ENCODE data around the gene SMLR1. TPM values are rescaled to one million over a fixed set of nuclear protein-coding genes. Genes with fewer than 3 reads are reported as not detected.

The SMLR1 gene
- total RNA-seq (not detected), polyA plus RNA-seq (1 to 10 TPM in 1 of 2 donors, not detected in 1; 3.4 TPM)
- long read RNA-seq, donor 1 = 0 reads
- long read RNA-seq, donor 2 = 0 reads

GRCh38 chr6:130827247-130828149 is at the start of gene SMLR1:
Gene SMLR1 (plus strand): TSS chr6:130827406. CDS start chr6:130827414, 8 bp downstream.
- ATAC-seq (ENCODE audit: low FRiP score) (no peak), DNase-seq (no peak)
- Histone ChIP-seq H3K4me1 (ENCODE audit: control insufficient read depth in 1 of 2, insufficient read depth in 2 of 2, low read length in 2 of 2) (no peaks in the 10 kb centered on the region), H3K9me3 (ENCODE audit: control insufficient read depth, low read length) (no peaks in the 10 kb centered on the region), H3K4me3 (ENCODE audit: low read length in 2 of 2) (no peak within 1 kb of the TSS), H3K27ac (ENCODE audit: low read depth in 1 of 2, low read length in 2 of 2) (no peak within 1 kb of the TSS), H3K27me3 (ENCODE audit: control insufficient read depth in 1 of 2, insufficient read depth in 2 of 2, low read length in 1 of 2) (no peaks in the 10 kb centered on the region), H3K36me3 (ENCODE audit: control insufficient read depth in 1 of 2, insufficient read depth in 2 of 2, low read length in 1 of 2) (no peaks in the 10 kb centered on the region)
- WGBS, 2 donors = 73 to 78% methylated on average over 11 of the region's 11 CpGs
- intact Hi-C loops (cut with DNase I) = no loop called here

DNA sequence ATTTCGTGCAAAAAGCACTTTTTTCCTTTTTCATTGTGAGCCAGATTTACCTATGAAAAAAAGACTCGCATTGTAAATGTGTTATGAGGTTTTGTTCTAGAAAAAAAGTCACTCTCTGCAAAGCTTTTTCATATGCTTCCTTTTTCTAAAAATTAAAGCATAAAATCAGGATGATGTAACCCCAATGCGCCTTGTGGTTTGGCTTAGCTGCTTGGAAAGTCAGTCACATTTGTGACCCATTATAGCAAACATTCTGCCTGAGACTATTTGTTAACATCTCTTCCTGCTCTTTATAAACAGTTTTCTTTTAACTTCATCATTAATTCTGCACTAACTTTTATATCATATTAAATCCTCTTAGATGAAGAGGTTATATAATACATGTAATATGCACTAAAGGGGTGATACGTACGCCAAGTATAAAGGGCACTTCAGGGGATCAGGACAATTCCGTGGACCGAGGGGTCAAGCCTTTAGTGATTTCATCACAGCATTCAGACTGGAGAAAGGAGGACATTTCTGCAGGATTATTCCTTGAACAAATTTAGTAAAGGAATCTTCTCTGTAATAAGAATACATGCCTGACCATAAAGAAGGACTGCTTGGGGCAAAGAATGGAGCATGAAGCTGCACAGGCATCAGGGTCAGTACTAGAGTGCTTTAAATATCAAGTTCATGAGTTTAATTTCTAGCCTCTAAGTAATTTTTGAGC is 48.1 kb upstream of the SMLR1 start:
- H3K36me3 ChIP-seq (ENCODE audit: control insufficient read depth in 1 of 2, insufficient read depth in 2 of 2, low read length in 1 of 2) = no peaks in the 10 kb centered on the region
- no peak overlapping the region for H3K4me3 ChIP-seq (ENCODE audit: low read length in 2 of 2)
- no peak for DNase-seq
- H3K4me1 ChIP-seq (ENCODE audit: control insufficient read depth in 1 of 2, insufficient read depth in 2 of 2, low read length in 2 of 2) = no peaks in the 10 kb centered on the region
- no peaks in the 10 kb centered on the region for H3K9me3 ChIP-seq (ENCODE audit: control insufficient read depth, low read length)
- intact Hi-C loops (cut with DNase I) = no loop called here
- H3K27me3 ChIP-seq (ENCODE audit: control insufficient read depth in 1 of 2, insufficient read depth in 2 of 2, low read length in 1 of 2) = peaks cover 0 to 2% of the 10 kb centered on the region in 2 donors
- ATAC-seq (ENCODE audit: low FRiP score) = peak; percentile 19
- WGBS, 2 donors = 77 to 86% methylated on average over 7 of the region's 7 CpGs
- H3K27ac ChIP-seq (ENCODE audit: low read depth in 1 of 2, low read length in 2 of 2) = no peak overlapping the region

GRCh38 chr6:130779658-130780033 is 47.6 kb upstream of the SMLR1 start:
- H3K27me3 ChIP-seq (ENCODE audit: control insufficient read depth in 1 of 2, insufficient read depth in 2 of 2, low read length in 1 of 2) = peaks cover 0 to 2% of the 10 kb centered on the region in 2 donors
- no peak overlapping the region for H3K27ac ChIP-seq (ENCODE audit: low read depth in 1 of 2, low read length in 2 of 2)
- 30 to 36% methylated on average over 4 of the region's 4 CpGs for WGBS, 2 donors
- no peaks in the 10 kb centered on the region for H3K4me1 ChIP-seq (ENCODE audit: control insufficient read depth in 1 of 2, insufficient read depth in 2 of 2, low read length in 2 of 2)
- ATAC-seq (ENCODE audit: low FRiP score) (no peak), DNase-seq (no peak)
- H3K4me3 ChIP-seq (ENCODE audit: low read length in 2 of 2) = no peak overlapping the region
- no peaks in the 10 kb centered on the region for H3K36me3 ChIP-seq (ENCODE audit: control insufficient read depth in 1 of 2, insufficient read depth in 2 of 2, low read length in 1 of 2)
- intact Hi-C loops (cut with DNase I) = no loop called here
- no peaks in the 10 kb centered on the region for H3K9me3 ChIP-seq (ENCODE audit: control insufficient read depth, low read length)

DNA sequence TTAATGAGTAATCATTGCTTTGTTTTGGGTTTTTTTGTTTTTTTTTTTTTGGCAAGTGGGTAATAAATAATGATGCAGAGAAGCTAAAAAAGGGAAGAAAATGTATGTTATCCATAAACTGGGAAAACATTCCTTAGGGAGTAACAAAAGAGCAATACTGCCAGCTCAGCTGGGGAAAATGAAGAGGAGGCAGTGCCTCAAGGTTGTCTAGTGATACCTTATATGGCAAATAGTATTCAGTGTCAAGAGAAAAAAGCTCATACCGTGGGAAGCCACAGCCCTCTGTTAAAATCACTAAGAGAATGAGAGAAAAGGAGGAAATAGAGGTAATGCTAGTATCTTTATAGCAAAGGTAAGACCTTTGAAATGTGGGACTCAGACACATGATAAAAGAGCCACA is 47.1 kb upstream of the SMLR1 start:
- Histone ChIP-seq H3K36me3 (ENCODE audit: control insufficient read depth in 1 of 2, insufficient read depth in 2 of 2, low read length in 1 of 2) (no peaks in the 10 kb centered on the region), H3K9me3 (ENCODE audit: control insufficient read depth, low read length) (no peaks in the 10 kb centered on the region), H3K4me3 (ENCODE audit: low read length in 2 of 2) (no peak overlapping the region), H3K4me1 (ENCODE audit: control insufficient read depth in 1 of 2, insufficient read depth in 2 of 2, low read length in 2 of 2) (no peaks in the 10 kb centered on the region), H3K27ac (ENCODE audit: low read depth in 1 of 2, low read length in 2 of 2) (no peak overlapping the region), H3K27me3 (ENCODE audit: control insufficient read depth in 1 of 2, insufficient read depth in 2 of 2, low read length in 1 of 2) (peaks cover 0 to 2% of the 10 kb centered on the region in 2 donors)
- intact Hi-C loops (cut with DNase I) = no loop called here
- DNase-seq = no peak
- no peak for ATAC-seq (ENCODE audit: low FRiP score)
- WGBS, 2 donors = 28 to 42% methylated on average over 1 of the region's 1 CpG

GRCh38 chr6:130781557-130781956 is 45.6 kb upstream of the SMLR1 start:
- Histone ChIP-seq H3K27ac (ENCODE audit: low read depth in 1 of 2, low read length in 2 of 2) (no peak overlapping the region), H3K36me3 (ENCODE audit: control insufficient read depth in 1 of 2, insufficient read depth in 2 of 2, low read length in 1 of 2) (no peaks in the 10 kb centered on the region), H3K4me3 (ENCODE audit: low read length in 2 of 2) (no peak overlapping the region), H3K27me3 (ENCODE audit: control insufficient read depth in 1 of 2, insufficient read depth in 2 of 2, low read length in 1 of 2) (peaks cover 0 to 2% of the 10 kb centered on the region in 2 donors), H3K4me1 (ENCODE audit: control insufficient read depth in 1 of 2, insufficient read depth in 2 of 2, low read length in 2 of 2) (no peaks in the 10 kb centered on the region), H3K9me3 (ENCODE audit: control insufficient read depth, low read length) (no peaks in the 10 kb centered on the region)
- DNase-seq (no peak), ATAC-seq (ENCODE audit: low FRiP score) (no peak)
- WGBS, 2 donors = 91% methylated on average over 3 of the region's 3 CpGs
- intact Hi-C loops (cut with DNase I) = no loop called here

- WGBS, 2 donors = 20 to 31% methylated on average over 2 of the region's 2 CpGs
- intact Hi-C loops (cut with DNase I) = no loop called here
- H3K4me3 ChIP-seq (ENCODE audit: low read length in 2 of 2) = no peak overlapping the region
- H3K9me3 ChIP-seq (ENCODE audit: control insufficient read depth, low read length) = no peaks in the 10 kb centered on the region
- no peaks in the 10 kb centered on the region for H3K36me3 ChIP-seq (ENCODE audit: control insufficient read depth in 1 of 2, insufficient read depth in 2 of 2, low read length in 1 of 2)
- H3K27me3 ChIP-seq (ENCODE audit: control insufficient read depth in 1 of 2, insufficient read depth in 2 of 2, low read length in 1 of 2) = peaks cover 0 to 2% of the 10 kb centered on the region in 2 donors
- no peaks in the 10 kb centered on the region for H3K4me1 ChIP-seq (ENCODE audit: control insufficient read depth in 1 of 2, insufficient read depth in 2 of 2, low read length in 2 of 2)
- no peak for DNase-seq
- H3K27ac ChIP-seq (ENCODE audit: low read depth in 1 of 2, low read length in 2 of 2) = no peak overlapping the region
- no peak for ATAC-seq (ENCODE audit: low FRiP score)
Observed at GRCh38 chr6:130783416-130784107, 43.6 kb upstream of the SMLR1 start.

DNA sequence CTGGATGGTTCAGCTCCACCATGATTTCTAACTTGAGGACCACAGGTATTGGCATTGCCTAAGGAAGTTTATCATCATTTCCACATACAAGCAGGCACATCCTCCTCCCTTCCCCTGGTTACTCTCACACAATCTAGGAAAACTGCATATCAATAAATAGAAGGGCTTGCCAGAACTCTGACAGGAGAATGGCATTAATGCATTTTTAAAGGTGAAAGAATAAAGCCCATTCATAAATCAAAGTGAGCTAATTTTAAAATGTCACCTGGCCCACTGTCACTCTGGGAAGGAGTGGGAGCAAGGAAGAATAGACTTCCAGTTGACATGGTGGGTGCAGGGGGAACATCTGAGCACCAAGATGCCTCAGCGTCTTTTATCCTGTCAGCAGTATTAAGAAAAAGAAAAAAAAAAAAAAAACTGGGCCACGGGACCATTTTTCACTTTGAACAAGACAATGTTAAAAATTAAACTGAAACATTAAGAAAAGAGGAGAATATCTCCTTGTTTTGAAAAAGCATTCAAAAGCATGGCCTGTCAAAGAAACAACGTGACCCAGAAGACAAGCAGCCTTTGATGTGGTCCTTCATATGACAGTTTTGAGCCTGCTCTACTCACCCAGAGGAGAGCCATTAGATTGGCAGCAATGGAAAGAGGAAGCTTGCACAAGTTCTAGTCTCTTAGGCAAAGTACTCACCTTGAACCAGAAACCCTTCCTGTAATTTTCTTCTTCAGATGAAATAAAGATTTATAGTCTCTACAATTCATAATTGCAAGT is 39.3 kb upstream of the SMLR1 start:
- Histone ChIP-seq H3K4me3 (ENCODE audit: low read length in 2 of 2) (no peak overlapping the region), H3K27me3 (ENCODE audit: control insufficient read depth in 1 of 2, insufficient read depth in 2 of 2, low read length in 1 of 2) (no peaks in the 10 kb centered on the region), H3K4me1 (ENCODE audit: control insufficient read depth in 1 of 2, insufficient read depth in 2 of 2, low read length in 2 of 2) (no peaks in the 10 kb centered on the region), H3K9me3 (ENCODE audit: control insufficient read depth, low read length) (no peaks in the 10 kb centered on the region), H3K36me3 (ENCODE audit: control insufficient read depth in 1 of 2, insufficient read depth in 2 of 2, low read length in 1 of 2) (no peaks in the 10 kb centered on the region), H3K27ac (ENCODE audit: low read depth in 1 of 2, low read length in 2 of 2) (no peak overlapping the region)
- intact Hi-C loops (cut with DNase I) = no loop called here
- WGBS, 2 donors = 82 to 83% methylated on average over 3 of the region's 3 CpGs
- no peak for DNase-seq
- no peak for ATAC-seq (ENCODE audit: low FRiP score)

DNA sequence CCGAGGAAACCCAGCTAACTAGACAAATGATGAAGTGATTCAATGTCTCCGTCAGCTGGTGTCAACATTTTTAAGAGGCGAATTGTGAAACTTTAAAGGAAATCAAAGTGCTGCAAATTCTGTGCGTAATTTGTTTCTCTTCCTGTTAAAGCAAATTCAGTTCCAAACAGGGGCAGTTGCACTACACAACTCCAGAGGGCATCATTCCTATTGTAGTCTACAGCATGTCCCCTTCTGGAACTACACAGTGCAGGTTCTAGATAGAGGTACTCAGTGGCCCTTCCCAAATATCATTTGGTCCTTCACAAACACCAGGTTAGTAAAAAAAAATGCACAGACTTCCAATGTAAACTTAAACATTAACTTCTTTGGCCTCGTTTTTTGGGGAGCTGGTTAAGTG is 38.3 kb upstream of the SMLR1 start:
- 74 to 78% methylated on average over 5 of the region's 5 CpGs for WGBS, 2 donors
- Histone ChIP-seq H3K9me3 (ENCODE audit: control insufficient read depth, low read length) (no peaks in the 10 kb centered on the region), H3K27me3 (ENCODE audit: control insufficient read depth in 1 of 2, insufficient read depth in 2 of 2, low read length in 1 of 2) (no peaks in the 10 kb centered on the region), H3K36me3 (ENCODE audit: control insufficient read depth in 1 of 2, insufficient read depth in 2 of 2, low read length in 1 of 2) (no peaks in the 10 kb centered on the region), H3K27ac (ENCODE audit: low read depth in 1 of 2, low read length in 2 of 2) (no peak overlapping the region), H3K4me3 (ENCODE audit: low read length in 2 of 2) (no peak overlapping the region), H3K4me1 (ENCODE audit: control insufficient read depth in 1 of 2, insufficient read depth in 2 of 2, low read length in 2 of 2) (no peaks in the 10 kb centered on the region)
- ATAC-seq (ENCODE audit: low FRiP score) (no peak), DNase-seq (no peak)
- intact Hi-C loops (cut with DNase I) = no loop called here
